AG10803 (cell line): Measurements from ENCODE around the gene PDCD4.

Experiments
- DNase-seq: peaks from one replicate; pipeline ENCODE4 v3.0.0; 2010; ENCODE audit warnings: low read depth
- H3K4me3 ChIP-seq: 2 replicates; pipeline ENCODE4 v1.5.1; 2011; ENCODE audit warnings: mild to moderate bottlenecking, low read length, control low read depth
- TF ChIP-seq, protein P1 (sequence below): conservative IDR thresholded peaks from 2 replicates; pipeline ENCODE4 v1.5.1; 2011; ENCODE audit warnings: mild to moderate bottlenecking, low read length, control low read depth, inconsistent platforms

The PDCD4 gene

DNA sequence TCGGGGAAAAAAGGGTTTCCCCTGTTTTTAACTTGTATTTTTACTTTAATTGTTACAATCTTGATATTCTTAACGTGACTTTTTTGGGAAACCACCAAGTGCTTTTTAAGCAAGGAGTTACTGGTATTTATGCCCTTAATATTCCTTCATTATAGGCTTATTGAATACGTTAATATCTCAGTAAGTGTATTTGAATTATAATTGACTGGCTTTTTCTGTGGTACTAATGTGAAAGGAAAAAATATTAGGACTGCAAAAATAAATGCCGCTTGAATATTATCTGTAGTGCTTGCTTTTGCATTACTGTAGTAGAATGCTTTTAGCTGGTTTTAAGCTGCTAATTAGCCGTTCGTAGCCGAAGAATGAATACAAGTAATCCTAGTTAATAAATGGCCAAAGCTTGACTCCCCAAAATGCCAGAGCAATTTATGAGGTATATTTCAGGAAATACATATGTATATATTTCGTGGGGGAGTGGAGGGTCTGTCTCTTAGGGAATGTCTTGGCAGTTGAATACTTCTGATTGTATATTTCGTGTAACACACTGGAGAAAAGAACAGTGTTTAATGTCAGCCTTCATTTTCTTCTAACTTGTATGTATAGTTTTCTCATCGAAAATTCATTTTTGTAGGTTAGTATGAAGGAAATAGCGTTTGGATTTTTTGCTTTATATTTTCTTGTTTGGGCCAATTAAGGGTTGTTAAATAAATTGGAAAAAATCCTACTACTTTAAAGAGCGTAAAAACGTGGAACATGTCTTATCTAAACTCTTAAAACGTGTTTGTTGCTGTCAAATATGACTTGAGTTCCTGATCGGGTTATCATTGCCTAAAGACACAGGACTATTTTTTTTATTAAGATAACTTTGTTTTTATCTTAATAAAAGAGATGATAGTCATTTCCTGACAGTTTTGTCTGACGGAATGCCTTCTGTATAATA is 1.5 kb downstream of the PDCD4 start:
- DNase-seq, result no peak
- peak overlapping the region; percentile 81 for H3K4me3 ChIP-seq
- TF ChIP-seq, protein P1, sequence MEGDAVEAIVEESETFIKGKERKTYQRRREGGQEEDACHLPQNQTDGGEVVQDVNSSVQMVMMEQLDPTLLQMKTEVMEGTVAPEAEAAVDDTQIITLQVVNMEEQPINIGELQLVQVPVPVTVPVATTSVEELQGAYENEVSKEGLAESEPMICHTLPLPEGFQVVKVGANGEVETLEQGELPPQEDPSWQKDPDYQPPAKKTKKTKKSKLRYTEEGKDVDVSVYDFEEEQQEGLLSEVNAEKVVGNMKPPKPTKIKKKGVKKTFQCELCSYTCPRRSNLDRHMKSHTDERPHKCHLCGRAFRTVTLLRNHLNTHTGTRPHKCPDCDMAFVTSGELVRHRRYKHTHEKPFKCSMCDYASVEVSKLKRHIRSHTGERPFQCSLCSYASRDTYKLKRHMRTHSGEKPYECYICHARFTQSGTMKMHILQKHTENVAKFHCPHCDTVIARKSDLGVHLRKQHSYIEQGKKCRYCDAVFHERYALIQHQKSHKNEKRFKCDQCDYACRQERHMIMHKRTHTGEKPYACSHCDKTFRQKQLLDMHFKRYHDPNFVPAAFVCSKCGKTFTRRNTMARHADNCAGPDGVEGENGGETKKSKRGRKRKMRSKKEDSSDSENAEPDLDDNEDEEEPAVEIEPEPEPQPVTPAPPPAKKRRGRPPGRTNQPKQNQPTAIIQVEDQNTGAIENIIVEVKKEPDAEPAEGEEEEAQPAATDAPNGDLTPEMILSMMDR, result no peak

DNA sequence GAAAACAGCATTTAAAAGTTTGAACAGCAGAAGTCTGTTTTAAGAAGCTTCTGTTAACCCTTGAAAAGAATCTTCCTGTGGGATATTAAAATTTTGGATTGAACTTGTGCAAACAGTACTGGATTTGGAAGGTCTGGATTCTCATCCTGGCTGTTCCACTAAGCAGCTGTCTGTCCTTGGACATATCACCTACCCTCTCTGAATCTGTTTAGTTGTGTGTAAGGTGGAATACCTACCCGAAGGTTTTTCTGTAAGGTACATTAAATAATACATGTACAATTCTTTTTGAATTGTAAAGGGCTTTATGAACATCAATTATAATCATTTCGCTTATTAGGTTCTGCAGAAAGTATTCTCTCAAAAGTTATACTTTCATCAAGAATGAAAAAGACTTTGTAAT is 2.2 kb downstream of the PDCD4 start:
- TF ChIP-seq, protein P1, result no peak
- no peak for DNase-seq

DNA sequence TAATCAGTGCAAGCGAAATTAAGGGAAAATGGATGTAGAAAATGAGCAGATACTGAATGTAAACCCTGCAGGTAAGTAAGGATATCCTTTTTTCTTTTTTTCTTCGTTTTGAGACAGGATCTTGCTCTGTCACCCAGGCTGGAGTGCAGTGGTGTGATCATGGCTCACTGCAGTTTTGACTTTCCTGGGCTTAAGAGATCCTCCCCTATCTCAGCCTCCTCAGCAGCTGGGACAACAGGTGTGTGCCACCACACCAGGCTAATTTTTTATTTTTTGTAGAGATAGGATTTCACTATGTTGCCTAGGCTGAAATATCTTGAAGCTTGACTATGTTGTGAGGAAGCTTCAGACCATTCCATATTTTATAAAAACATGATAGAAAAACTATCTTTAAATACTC is 4.3 kb downstream of the PDCD4 start:
- DNase-seq, result no peak
- TF ChIP-seq, protein P1, result no peak
- no peak overlapping the region for H3K4me3 ChIP-seq

More for the DNA sequence above, 2.2 kb downstream of the PDCD4 start:
- peak overlapping the region; percentile 81 for H3K4me3 ChIP-seq

DNA sequence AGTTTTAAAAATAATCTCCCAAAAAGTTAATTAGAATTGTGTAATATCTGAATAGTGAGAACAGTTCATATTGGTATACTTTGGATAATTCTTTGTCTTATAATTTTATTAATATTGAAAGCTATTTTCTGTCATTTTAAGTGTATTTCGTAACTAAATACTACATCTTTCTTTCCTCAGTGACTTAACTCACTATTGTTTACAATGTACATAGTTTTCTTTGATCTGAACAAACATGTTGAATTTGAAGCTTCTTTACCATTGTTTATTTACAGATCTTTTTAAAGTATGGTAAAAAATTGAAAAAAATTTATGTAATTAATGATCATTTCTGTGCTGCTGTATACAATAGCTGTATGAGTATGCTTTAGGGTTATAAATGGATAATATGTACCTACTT is 5.1 kb downstream of the PDCD4 start:
- DNase-seq, result no peak
- TF ChIP-seq, protein P1, result no peak

DNA sequence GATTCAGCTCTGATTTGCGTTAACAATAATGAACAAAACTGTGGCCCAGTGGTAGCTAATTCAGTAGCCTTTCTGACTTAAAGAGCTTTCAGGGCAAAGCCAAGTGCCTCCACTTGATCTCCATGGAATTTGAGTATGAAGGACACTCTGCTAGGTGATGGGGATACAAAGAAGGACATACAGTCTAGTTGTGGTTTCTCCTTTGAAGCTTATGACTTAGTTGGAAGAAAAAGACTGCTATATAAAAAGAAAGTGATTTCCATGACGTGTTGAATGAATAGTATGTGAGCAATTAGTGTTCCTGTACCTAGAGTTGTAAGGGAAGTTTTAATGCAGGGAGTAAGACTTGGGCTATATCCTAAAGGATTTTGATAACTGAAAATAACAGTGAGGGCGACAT is 8.3 kb downstream of the PDCD4 start:
- no peak for DNase-seq
- TF ChIP-seq, protein P1, result no peak
- no peak overlapping the region for H3K4me3 ChIP-seq

More for the DNA sequence above, 5.1 kb downstream of the PDCD4 start:
- no peak overlapping the region for H3K4me3 ChIP-seq

DNA sequence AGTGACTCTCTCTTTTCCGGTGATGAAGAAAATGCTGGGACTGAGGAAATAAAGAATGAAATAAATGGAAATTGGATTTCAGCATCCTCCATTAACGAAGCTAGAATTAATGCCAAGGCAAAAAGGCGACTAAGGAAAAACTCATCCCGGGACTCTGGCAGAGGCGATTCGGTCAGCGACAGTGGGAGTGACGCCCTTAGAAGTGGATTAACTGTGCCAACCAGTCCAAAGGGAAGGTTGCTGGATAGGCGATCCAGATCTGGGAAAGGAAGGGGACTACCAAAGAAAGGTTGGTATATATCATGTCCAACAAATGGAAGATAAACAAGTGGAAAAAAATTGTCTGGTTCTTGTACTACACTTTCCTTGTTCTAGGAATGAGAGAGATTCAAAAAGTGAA is 9.5 kb downstream of the PDCD4 start:
- H3K4me3 ChIP-seq, result no peak overlapping the region
- TF ChIP-seq, protein P1, result no peak
- DNase-seq, result no peak

DNA sequence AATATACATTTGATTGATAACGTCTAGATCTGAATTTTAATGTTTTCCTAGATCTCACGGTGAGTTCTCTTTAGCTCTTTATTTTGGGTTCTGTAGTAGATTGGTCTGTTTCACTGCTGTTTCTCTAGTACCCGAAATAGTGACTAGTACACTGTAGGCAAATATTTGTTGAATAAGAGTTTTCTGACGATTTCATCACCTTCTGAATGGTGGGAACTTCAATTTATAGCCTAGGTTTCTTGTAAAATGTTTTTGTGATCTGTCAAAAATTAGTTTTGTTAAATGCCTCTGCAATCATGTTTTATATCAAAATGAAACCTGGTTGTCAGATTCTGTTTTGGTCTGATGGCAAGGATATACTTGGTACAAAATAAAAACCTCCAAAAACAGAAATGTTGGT is 10.2 kb downstream of the PDCD4 start:
- H3K4me3 ChIP-seq, result no peak overlapping the region
- DNase-seq, result no peak
- TF ChIP-seq, protein P1, result no peak
